SH-SY5Y (cell line): ENCODE data around the gene SRMS.

Source experiments
- GATA2 ChIP-seq: IDR thresholded peaks from 2 replicates; pipeline ENCODE4 v1.6.1; 2011; ENCODE audit warnings: mild to moderate bottlenecking, low read depth, low read length
- GATA3 ChIP-seq: IDR thresholded peaks from 2 replicates; pipeline ENCODE4 v1.6.1; 2011; ENCODE audit warnings: low read depth, mild to moderate bottlenecking, low read length, moderate library complexity

- TF ChIP-seq GATA2 (no peak), GATA3 (no peak)
Measured at GRCh38 chr20:63564036-63564810, 16.7 kb upstream of the SRMS start.
